Limb (tissue), 2 donors: ENCODE data around the gene DHX38.
A peak's percentile ranks its signal among the peaks of the same experiment; 100 is the strongest.

Experiments
- DNase-seq, 2 donors: peaks; one replicate each; pipeline ENCODE4 v3.0.0-alpha.2; 2016; ENCODE audit errors: extremely low spot score in 2 of 2

Gene DHX38

DNA sequence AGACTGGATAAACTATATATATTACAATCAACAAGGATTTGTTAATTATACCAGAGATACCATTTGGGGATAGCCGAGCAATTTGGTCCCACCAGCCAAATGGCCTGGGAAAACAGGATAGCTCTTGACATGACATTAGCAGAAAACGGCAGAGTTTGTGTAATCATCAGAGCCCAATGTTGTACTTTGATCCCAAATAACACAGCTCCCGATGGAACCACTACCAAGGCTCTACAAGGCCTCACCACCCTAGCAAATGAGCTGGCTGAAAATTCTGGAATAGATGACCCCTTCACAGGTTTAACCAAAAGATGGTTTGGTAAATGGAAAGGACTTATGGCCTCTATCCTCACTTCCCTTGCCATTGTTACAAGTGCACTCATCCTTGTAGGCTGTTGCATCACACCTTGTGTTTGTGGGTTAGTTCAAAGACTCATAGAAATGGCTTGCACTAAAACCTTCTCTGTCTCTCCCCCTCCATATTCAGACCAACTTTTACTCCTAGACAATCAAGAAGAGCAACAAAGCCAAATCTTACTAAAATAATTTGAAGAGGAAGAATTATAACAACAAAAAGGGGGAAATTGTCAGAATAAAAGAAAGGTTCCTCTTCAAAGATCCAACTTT is 9.8 kb upstream of the DHX38 start:
- no peak for DNase-seq

- DNase-seq: no peak
Observed at GRCh38 chr16:72084445-72084844, 9.2 kb upstream of the DHX38 start.

DNA sequence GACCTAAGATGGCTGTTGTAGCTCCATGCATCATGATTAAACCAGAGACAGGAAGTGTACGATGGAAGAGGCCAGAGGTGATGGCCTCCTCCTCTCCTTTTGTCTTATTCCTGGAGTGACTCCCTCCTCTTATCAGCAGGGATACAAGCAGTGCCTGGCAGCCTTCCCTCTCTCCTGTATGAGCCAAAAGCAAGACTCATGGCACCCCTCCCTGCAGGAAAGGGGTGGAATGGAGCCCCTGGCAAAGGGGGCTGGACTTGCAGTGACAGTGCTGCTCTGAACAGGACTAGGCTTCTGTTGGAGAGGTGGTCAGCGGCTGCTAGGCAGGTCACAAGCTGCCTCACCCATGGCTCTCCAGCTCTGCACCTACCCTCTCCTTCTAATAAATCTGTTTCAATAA is 8.6 kb upstream of the DHX38 start:
- DNase-seq: no peak

- DNase-seq: no peak
Observed at GRCh38 chr16:72091217-72091616, 2.4 kb upstream of the DHX38 start.

DNA sequence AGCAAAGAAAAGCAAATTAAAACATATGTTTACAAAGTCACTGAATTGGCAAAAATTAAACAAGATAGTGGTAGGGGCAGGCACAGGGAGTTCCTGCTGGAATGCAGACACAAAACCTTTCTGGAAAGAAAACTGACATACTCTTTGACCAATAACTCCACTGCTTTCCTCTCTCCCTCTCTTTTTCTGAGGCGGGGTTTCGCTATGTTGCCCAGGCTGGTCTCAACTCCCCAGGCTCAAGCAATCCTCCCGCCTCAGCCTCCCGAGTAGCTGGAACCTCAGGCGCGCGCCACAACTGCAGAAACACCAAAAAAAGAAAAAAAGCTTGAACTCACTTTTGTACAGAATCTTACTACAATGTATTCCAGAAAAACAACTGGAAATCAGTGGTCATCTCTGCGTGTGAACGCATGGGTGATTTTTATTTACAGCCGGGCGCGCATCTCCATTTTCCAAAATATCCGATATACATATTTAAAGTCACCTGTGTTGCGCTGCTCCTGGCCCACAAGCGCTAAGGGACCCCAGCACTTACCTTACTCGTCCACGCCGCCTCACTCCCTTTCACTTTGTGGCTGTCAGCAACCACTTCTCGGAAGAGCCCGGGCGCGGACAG is 707 bp upstream of the DHX38 start:
- DNase-seq: peak in 1 of 2 donors; percentile 21

DNA sequence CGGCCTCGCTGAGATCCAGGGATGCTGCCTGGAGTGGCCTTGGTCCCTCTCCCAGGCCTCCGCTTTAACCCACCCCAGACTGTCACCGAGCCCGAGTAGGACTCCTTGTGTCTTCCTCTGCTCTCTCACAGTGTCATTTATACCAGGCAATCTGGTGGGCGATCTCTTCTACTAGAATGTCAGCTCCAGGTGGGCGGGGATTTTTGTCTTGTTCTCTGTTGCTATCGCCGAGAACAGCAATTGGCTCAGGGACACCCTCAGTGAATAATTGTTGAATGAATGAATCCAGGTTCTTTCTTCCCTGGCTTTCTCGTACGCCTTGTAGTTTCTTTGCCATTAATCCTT is 591 bp downstream of the DHX38 start:
- no peak for DNase-seq

DNA sequence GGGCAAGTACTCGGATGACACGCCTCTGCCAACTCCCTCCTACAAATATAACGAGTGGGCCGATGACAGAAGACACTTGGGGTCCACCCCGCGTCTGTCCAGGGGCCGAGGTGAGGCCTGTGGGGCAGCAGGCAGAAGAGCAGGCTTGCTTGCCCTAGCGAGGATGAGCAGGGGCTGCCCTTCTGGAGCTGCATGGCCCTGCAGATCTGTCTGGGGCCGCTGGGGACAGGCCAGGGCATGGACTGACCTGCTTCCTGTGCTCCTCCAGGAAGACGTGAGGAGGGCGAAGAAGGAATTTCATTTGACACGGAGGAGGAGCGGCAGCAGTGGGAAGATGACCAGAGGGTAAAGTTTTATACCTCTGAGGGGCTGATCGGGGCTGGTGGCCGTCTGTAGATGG is 5.3 kb downstream of the DHX38 start:
- no peak for DNase-seq

DNA sequence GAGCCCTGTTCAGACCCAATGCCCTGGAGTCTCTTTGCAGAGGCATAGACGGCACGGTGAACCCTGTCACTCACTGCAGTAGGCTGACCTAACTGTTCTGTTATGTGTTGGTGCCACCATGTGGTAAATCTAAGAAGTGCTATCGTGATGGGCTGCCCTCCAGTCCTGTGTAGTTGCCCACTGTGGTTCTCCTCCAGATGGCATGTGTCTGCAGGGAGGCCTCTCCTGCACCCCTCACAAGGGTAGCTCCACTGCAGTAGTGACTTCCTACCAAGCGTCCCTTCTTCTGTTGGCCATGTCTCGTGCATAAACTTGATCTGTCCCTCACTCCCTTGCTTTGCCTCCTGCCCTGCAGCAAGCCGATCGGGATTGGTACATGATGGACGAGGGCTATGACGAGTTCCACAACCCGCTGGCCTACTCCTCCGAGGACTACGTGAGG is 5.8 kb downstream of the DHX38 start:
- peak; percentile 9 to 47 for DNase-seq

DNA sequence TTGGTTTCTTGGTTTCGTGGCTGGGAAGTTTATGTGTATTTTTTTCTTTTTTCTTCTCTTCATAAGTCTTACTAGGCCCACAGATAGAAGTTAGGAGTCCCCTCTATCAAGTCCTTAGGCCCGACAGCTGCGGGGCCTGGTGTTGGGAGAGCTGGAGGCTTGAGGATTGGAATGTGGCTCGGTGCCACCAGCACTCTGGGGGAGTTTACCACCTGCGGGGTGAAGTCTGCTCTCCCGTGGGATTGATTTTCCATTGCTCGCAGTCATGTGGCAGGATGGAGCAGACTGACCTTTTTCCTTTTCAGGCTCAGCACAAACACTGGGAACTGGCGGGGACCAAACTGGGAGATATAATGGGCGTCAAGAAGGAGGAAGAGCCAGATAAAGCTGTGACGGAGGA is 7.5 kb downstream of the DHX38 start:
- no peak for DNase-seq

DNA sequence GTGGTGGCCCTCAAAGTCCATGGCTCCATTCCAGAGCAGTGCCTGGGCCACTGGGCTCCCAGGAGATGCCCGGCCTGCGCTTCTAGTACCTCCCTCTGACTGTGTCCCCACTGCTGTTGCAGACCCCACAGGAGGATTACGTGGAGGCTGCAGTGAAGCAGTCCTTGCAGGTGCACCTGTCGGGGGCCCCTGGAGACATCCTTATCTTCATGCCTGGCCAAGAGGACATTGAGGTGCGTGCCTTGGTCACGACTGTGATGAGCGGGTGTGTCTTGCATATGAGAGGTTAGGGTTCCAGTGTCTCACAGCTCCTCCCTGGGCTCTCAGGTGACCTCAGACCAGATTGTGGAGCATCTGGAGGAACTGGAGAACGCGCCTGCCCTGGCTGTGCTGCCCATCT is 11.3 kb downstream of the DHX38 start:
- DNase-seq: no peak

GRCh38 chr16:72105978-72106377 is 12.3 kb downstream of the DHX38 start:
- no peak for DNase-seq

- no peak for DNase-seq
Observed at GRCh38 chr16:72107371-72107770, 13.7 kb downstream of the DHX38 start.

DNA sequence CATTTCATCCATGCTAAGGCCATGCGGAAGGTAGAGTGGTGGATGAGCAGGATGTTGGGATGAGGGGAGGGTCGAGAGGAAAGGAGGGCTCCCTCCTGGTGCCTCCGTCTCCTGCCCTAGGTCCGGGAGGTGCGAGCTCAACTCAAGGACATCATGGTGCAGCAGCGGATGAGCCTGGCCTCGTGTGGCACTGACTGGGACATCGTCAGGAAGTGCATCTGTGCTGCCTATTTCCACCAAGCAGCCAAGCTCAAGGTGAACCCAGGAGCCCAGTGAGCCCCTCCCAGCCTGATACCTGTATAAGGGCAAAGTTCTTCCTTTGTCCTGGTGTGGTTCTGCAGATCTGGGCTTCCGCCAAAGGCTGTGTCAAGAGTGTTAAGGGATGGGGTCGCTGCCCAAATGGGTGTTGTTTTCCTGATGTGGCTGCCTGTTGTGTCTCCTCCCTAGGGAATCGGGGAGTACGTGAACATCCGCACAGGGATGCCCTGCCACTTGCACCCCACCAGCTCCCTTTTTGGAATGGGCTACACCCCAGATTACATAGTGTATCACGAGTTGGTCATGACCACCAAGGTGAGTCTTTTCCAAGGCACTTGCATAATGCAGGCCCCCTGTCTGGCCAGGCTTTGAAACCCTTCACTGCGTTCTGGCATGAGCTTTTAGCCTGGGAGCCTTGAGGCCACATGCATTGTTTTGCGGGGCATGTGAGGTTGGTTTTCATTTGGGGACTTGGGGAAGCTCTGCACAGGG is 14.9 kb downstream of the DHX38 start:
- no peak for DNase-seq

DNA sequence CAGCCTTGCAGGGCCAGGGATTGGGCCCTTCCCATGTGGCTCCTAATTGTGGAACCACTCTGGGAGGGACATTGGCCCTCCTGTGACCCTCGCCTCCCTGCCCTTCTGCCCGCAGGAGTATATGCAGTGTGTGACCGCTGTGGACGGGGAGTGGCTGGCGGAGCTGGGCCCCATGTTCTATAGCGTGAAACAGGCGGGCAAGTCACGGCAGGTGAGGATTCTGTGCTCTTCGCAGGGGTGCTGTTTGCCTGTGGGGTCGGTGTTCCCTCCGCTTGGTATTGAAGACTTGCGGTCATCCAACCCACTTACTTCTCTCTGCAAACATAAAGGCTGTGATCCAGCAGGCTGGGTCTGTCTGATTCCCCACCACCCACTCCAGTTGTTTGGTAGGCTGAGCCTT is 15.7 kb downstream of the DHX38 start:
- DNase-seq: no peak

GRCh38 chr16:72109966-72110530 is 16.4 kb downstream of the DHX38 start:
- DNase-seq: no peak

DNA sequence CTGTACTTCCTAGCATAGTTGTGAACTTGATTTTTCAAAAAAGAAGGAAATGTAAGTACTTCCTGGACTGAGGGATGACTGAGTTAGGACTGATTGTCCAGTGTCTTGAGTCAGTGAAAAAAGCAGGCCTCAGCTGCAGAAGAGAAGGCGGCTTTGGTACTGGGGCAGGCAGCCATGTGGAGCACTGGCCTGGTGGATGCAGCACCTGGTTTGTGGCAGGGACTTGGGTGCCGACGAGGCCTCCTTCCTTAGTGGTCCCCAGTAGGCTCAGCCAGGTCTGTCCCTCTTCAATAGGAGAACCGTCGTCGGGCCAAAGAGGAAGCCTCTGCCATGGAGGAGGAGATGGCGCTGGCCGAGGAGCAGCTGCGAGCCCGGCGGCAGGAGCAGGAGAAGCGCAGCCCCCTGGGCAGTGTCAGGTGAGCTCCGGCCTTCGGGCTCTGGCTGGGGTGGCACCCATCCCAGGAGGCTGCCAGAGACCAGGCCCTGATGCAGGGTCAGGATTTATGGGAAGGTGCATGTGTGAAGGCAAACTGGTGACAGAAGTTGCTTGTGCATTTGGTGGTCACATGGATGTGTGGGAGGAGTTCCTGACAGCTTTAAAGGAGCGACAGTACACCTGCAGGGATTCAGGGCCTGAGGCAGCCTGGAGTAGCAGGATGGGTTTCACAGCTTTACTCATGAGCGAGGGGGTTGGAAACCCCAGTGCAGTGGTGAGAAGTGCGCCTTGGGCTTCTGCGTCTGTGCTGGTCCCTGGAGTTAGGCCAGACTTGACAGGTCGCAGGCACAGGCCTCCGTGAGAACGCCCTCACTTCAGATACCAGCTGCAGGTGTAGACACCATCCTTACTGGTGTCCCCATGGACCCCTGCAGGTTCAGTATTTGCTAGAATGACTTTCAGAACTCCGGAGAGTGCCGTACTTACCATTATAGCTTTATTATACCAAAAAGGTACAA is 17.3 kb downstream of the DHX38 start:
- no peak for DNase-seq

- no peak for DNase-seq
Observed at GRCh38 chr16:72111657-72112451, 18.2 kb downstream of the DHX38 start.

GRCh38 chr16:72112452-72112792 is 18.8 kb downstream of the DHX38 start:
- DNase-seq: no peak

- no peak for DNase-seq
Observed at GRCh38 chr16:72112906-72113615, 19.4 kb downstream of the DHX38 start.

DNA sequence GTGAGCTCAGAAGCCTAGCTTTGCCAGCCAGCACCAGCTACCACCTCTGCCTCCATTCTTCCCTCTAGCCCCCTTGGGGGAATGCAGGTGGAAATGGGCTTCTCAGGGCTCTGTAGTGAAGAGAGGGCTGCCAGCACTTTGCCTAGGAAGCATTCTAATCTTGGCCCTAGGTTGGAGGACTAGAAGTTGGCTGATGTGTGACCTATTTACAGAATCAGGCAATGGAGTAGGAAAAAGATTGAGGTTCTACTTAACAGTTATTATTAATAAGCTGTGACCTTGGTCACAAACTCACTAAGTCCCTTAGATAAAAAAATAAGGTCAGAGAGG is 19.9 kb downstream of the DHX38 start:
- DNase-seq: no peak
